ENCODE results near the gene DAGLB. TPM values are rescaled to one million over a fixed set of nuclear protein-coding genes. Genes with fewer than 3 reads are reported as not detected.

The DAGLB gene
- total RNA-seq, 2 donors from 2014 or later, result 9.7 to 20.4 TPM

DNA sequence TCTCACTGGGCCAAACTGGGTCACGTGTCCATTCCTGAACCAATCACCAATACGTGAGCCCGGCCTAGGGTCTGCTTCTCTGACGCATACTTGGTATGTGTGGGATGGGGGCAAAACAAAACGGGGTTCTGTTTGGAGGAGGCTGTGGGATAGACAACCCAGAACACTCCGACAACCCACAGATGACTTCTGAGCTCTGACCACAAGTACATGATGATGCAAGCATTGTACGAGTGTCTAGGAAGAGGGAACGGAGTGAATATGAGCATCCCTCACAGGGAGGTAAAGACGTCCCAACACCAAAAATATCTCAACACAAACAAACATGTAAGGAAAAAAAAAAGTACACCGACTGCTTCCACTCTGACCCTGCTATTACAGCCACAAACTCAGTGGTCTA, 5.6 kb downstream of the DAGLB start:
- no peaks in the 10 kb centered on the region for H3K9me3 ChIP-seq
- no peaks in the 10 kb centered on the region for H3K4me1 ChIP-seq (replicated peaks)
- H3K27me3 ChIP-seq (replicated peaks; ENCODE audit: insufficient read depth), result no peaks in the 10 kb centered on the region
- intact Hi-C loops (cut with DNase I), result no loop called here
- no peak for TF ChIP-seq POLR2AphosphoS5 (IDR thresholded peaks at IDR 0.05)
- TF ChIP-seq, protein P1, sequence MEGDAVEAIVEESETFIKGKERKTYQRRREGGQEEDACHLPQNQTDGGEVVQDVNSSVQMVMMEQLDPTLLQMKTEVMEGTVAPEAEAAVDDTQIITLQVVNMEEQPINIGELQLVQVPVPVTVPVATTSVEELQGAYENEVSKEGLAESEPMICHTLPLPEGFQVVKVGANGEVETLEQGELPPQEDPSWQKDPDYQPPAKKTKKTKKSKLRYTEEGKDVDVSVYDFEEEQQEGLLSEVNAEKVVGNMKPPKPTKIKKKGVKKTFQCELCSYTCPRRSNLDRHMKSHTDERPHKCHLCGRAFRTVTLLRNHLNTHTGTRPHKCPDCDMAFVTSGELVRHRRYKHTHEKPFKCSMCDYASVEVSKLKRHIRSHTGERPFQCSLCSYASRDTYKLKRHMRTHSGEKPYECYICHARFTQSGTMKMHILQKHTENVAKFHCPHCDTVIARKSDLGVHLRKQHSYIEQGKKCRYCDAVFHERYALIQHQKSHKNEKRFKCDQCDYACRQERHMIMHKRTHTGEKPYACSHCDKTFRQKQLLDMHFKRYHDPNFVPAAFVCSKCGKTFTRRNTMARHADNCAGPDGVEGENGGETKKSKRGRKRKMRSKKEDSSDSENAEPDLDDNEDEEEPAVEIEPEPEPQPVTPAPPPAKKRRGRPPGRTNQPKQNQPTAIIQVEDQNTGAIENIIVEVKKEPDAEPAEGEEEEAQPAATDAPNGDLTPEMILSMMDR (IDR thresholded peaks at IDR 0.05), result no peak
- H3K4me3 ChIP-seq, result no peak overlapping the region
- H3K27ac ChIP-seq, result no peak overlapping the region
- WGBS, result 79% methylated on average over 10 of the region's 10 CpGs
- no peaks in the 10 kb centered on the region for H3K36me3 ChIP-seq
- no peak for DNase-seq (ENCODE audit: low spot score)

DNA sequence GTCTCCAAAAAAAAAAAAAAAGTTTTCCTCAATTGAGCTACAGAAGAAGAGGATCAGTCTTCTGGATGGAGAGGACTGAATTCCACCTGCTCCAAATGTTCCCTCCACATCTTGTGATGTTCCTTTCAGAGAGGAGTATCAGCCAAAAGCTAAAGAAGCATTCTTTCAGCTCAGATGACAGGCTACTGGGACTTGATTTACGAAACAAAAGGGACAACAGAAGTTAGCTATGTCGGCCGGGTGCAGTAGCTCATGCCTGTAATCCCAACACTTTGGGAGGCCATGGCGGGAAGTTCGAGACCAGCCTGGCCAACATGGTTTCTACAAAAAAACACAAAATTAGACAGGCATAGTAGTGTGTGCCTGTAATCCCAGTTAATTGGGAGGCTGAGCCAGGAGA, 7.4 kb downstream of the DAGLB start:
- intact Hi-C loops (cut with DNase I), result no loop called here
- TF ChIP-seq POLR2A (IDR thresholded peaks at IDR 0.05) (no peak), POLR2AphosphoS5 (IDR thresholded peaks at IDR 0.05) (no peak)
- TF ChIP-seq, protein P1 (IDR thresholded peaks at IDR 0.05), result no peak
- no peaks in the 10 kb centered on the region for H3K4me1 ChIP-seq (replicated peaks)
- H3K4me3 ChIP-seq, result no peak overlapping the region
- H3K27ac ChIP-seq, result no peak overlapping the region
- 91% methylated on average over 5 of the region's 5 CpGs for WGBS
- H3K36me3 ChIP-seq, result no peaks in the 10 kb centered on the region
- DNase-seq (ENCODE audit: low spot score), result no peak
- no peaks in the 10 kb centered on the region for H3K9me3 ChIP-seq
- H3K27me3 ChIP-seq (replicated peaks; ENCODE audit: insufficient read depth), result no peaks in the 10 kb centered on the region

DNA sequence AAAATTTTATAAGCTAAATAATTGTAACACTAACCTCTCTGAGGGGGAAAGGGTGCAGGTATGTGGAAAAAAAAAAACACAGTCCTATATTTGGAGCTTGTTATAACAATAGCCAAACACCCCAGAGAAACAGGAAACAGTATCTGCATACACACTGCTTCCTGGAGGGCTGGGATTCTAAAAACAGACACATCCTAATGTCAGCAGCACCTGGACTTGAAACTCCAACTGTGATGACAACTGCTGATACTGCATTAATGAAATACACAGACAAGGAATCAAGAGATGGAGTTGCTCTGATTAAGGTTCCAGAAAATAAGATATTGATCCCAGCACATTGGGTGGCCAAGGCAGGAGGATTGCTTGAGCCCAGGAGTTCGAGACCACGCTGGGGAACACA, 9.3 kb downstream of the DAGLB start:
- H3K27me3 ChIP-seq (replicated peaks; ENCODE audit: insufficient read depth), result no peaks in the 10 kb centered on the region
- intact Hi-C loops (cut with DNase I), result loop anchor here (10.0 kb wide), 1 partner anchor 284 kb away; no protein-coding TSS in a partner anchor
- DNase-seq (ENCODE audit: low spot score), result no peak
- WGBS, result 90% methylated on average over 2 of the region's 2 CpGs
- TF ChIP-seq POLR2AphosphoS5 (IDR thresholded peaks at IDR 0.05) (no peak), POLR2A (IDR thresholded peaks at IDR 0.05) (no peak)
- TF ChIP-seq, protein P1 (IDR thresholded peaks at IDR 0.05), result no peak
- H3K4me1 ChIP-seq (replicated peaks), result no peaks in the 10 kb centered on the region
- no peaks in the 10 kb centered on the region for H3K9me3 ChIP-seq
- no peaks in the 10 kb centered on the region for H3K36me3 ChIP-seq
- no peak overlapping the region for H3K27ac ChIP-seq
- no peak overlapping the region for H3K4me3 ChIP-seq

DNA sequence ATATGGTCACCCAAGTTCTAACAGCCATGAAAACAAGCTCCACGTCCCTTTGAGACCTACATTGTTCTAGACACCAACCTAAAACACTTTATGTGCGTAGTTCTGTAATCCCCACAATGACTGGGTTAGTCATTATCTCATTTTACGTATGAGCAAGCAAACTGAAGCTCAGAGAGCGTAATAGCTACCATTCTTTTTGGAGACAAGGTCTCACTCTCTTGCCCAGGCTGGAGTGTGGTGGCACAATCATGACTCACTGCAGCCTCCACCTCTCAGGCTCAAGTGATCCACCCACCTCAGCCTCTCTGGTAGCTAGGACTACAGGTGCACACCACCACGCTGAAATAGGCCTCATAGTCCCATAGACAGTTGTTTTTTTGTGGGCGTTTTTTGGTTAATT, 10.5 kb downstream of the DAGLB start:
- no peak overlapping the region for H3K27ac ChIP-seq
- H3K4me3 ChIP-seq, result no peak overlapping the region
- intact Hi-C loops (cut with DNase I), result loop anchor here (10.0 kb wide), 1 partner anchor 282 kb away; no protein-coding TSS in a partner anchor
- 95% methylated on average over 6 of the region's 6 CpGs for WGBS
- no peaks in the 10 kb centered on the region for H3K27me3 ChIP-seq (replicated peaks; ENCODE audit: insufficient read depth)
- H3K4me1 ChIP-seq (replicated peaks), result no peaks in the 10 kb centered on the region
- H3K9me3 ChIP-seq, result no peaks in the 10 kb centered on the region
- DNase-seq (ENCODE audit: low spot score), result no peak
- TF ChIP-seq POLR2A (IDR thresholded peaks at IDR 0.05) (no peak), POLR2AphosphoS5 (IDR thresholded peaks at IDR 0.05) (no peak)
- TF ChIP-seq, protein P1 (IDR thresholded peaks at IDR 0.05), result no peak
- no peaks in the 10 kb centered on the region for H3K36me3 ChIP-seq

DNA sequence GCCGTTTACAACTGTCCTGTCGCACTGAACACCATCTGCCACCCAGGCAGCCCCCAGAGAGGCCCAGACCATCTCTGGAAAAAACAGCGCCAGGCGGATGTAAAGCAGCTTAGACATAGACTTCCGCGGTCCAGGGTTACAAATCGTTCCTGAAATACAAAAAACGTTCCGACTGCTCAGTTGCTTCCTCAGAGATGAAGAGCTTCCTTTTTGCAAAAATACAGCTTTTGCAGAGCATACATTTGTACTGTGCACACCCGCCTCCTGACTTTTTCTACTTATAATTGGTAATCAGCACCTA, 11.4 kb downstream of the DAGLB start:
- H3K4me3 ChIP-seq, result no peak overlapping the region
- H3K27ac ChIP-seq, result no peak overlapping the region
- no peak for DNase-seq (ENCODE audit: low spot score)
- TF ChIP-seq POLR2AphosphoS5 (IDR thresholded peaks at IDR 0.05) (no peak), POLR2A (IDR thresholded peaks at IDR 0.05) (no peak)
- TF ChIP-seq, protein P1 (IDR thresholded peaks at IDR 0.05), result no peak
- no peaks in the 10 kb centered on the region for H3K27me3 ChIP-seq (replicated peaks; ENCODE audit: insufficient read depth)
- WGBS, result 87% methylated on average over 10 of the region's 10 CpGs
- H3K4me1 ChIP-seq (replicated peaks), result no peaks in the 10 kb centered on the region
- no peaks in the 10 kb centered on the region for H3K9me3 ChIP-seq
- no peaks in the 10 kb centered on the region for H3K36me3 ChIP-seq
- intact Hi-C loops (cut with DNase I), result loop anchor here (10.0 kb wide), 1 partner anchor 282 kb away; no protein-coding TSS in a partner anchor

All from prostate gland (tissue), 2 donors.